ENCODE data around the gene CALD1. TPM values are rescaled to one million over a fixed set of nuclear protein-coding genes. Genes with fewer than 3 reads are reported as not detected.

The CALD1 gene
- total RNA-seq, 1 donor from 2014 or later = 169 TPM

- Mint-ChIP-seq H3K27me3 (no peaks in the 10 kb centered on the region), H3K4me3 (no peak overlapping the region)
Measured at GRCh38 chr7:134932707-134933370, 153.4 kb downstream of the CALD1 start.

GRCh38 chr7:134933460-134934068 is 154.1 kb downstream of the CALD1 start:
- Mint-ChIP-seq H3K27ac (peak overlapping the region; percentile 32), H3K36me3 (peaks cover 71% of the 10 kb centered on the region), H3K4me1 (ENCODE audit: unreplicated experiment) (peaks cover 12% of the 10 kb centered on the region), H3K4me3 (peak overlapping the region; percentile 54), H3K9me3 (no peaks in the 10 kb centered on the region), H3K27me3 (no peaks in the 10 kb centered on the region)
- DNase-seq (ENCODE audit: extremely low spot score, unreplicated experiment) = no peak
- no peak for TF ChIP-seq CTCF (conservative IDR thresholded peaks at IDR 0.05)

More at GRCh38 chr7:134932707-134933370, 153.4 kb downstream of the CALD1 start:
- no peak for DNase-seq (ENCODE audit: extremely low spot score, unreplicated experiment)
- Mint-ChIP-seq H3K36me3 (peaks cover 66% of the 10 kb centered on the region), H3K9me3 (no peaks in the 10 kb centered on the region), H3K4me1 (ENCODE audit: unreplicated experiment) (peaks cover 4% of the 10 kb centered on the region), H3K27ac (peak overlapping the region; percentile 32)
- no peak for TF ChIP-seq CTCF (conservative IDR thresholded peaks at IDR 0.05)

- Mint-ChIP-seq H3K9me3 (no peaks in the 10 kb centered on the region), H3K27ac (peak overlapping the region; percentile 92), H3K4me1 (ENCODE audit: unreplicated experiment) (peaks cover 21% of the 10 kb centered on the region), H3K36me3 (peaks cover 64% of the 10 kb centered on the region), H3K27me3 (no peaks in the 10 kb centered on the region), H3K4me3 (no peak overlapping the region)
- no peak for TF ChIP-seq CTCF (conservative IDR thresholded peaks at IDR 0.05)
- no peak for DNase-seq (ENCODE audit: extremely low spot score, unreplicated experiment)
Measured at GRCh38 chr7:134935701-134936100, 156.3 kb downstream of the CALD1 start.

GRCh38 chr7:134936893-134937510 is 157.6 kb downstream of the CALD1 start:
- DNase-seq (ENCODE audit: extremely low spot score, unreplicated experiment) = no peak
- Mint-ChIP-seq H3K27ac (peak overlapping the region; percentile 92), H3K4me3 (peak overlapping the region; percentile 14), H3K27me3 (no peaks in the 10 kb centered on the region), H3K4me1 (ENCODE audit: unreplicated experiment) (peaks cover 33% of the 10 kb centered on the region), H3K9me3 (peaks cover 3% of the 10 kb centered on the region), H3K36me3 (peaks cover 64% of the 10 kb centered on the region)
- no peak for TF ChIP-seq CTCF (conservative IDR thresholded peaks at IDR 0.05)

GRCh38 chr7:134938141-134938540 is 158.7 kb downstream of the CALD1 start:
- Mint-ChIP-seq H3K4me3 (no peak overlapping the region), H3K9me3 (peaks cover 3% of the 10 kb centered on the region), H3K36me3 (peaks cover 62% of the 10 kb centered on the region), H3K4me1 (ENCODE audit: unreplicated experiment) (peaks cover 40% of the 10 kb centered on the region), H3K27me3 (no peaks in the 10 kb centered on the region), H3K27ac (peak overlapping the region; percentile 92)
- no peak for DNase-seq (ENCODE audit: extremely low spot score, unreplicated experiment)
- TF ChIP-seq CTCF (conservative IDR thresholded peaks at IDR 0.05) = no peak
